Measurements from ENCODE around the gene MAP7.

MAP7 gene

GRCh38 chr6:136360783-136361182, 189.4 kb downstream of the MAP7 start:
- TF ChIP-seq CTCF (IDR thresholded peaks at IDR 0.05) = no peak
- H3K4me3 ChIP-seq (ENCODE audit: low read depth in 1 of 2, low read length in 1 of 2) = no peak overlapping the region
- peaks cover 2 to 7% of the 10 kb centered on the region in 2 experiments for H3K4me1 ChIP-seq (ENCODE audit: control insufficient read depth in 1 of 2, insufficient read depth in 1 of 2, low read depth in 1 of 2, low read length in 1 of 2)
- H3K9me3 ChIP-seq = no peaks in the 10 kb centered on the region
- H3K36me3 ChIP-seq = peaks cover 27% of the 10 kb centered on the region
- H3K27ac ChIP-seq = no peak overlapping the region
- no peaks in the 10 kb centered on the region for H3K27me3 ChIP-seq

- peaks cover 27% of the 10 kb centered on the region for H3K36me3 ChIP-seq
- H3K9me3 ChIP-seq = no peaks in the 10 kb centered on the region
- no peaks in the 10 kb centered on the region for H3K27me3 ChIP-seq
- no peak for TF ChIP-seq CTCF (IDR thresholded peaks at IDR 0.05)
- no peaks in the 10 kb centered on the region for H3K4me1 ChIP-seq (ENCODE audit: control insufficient read depth in 1 of 2, insufficient read depth in 1 of 2, low read depth in 1 of 2, low read length in 1 of 2)
- no peak overlapping the region for H3K4me3 ChIP-seq (ENCODE audit: low read depth in 1 of 2, low read length in 1 of 2)
- H3K27ac ChIP-seq = no peak overlapping the region
Measured at GRCh38 chr6:136359851-136360250, 190.4 kb downstream of the MAP7 start.

GRCh38 chr6:136351518-136352110, 198.6 kb downstream of the MAP7 start:
- H3K4me3 ChIP-seq (ENCODE audit: low read depth in 1 of 2, low read length in 1 of 2) = no peak overlapping the region
- peaks cover 7% of the 10 kb centered on the region for H3K36me3 ChIP-seq
- H3K27ac ChIP-seq = no peak overlapping the region
- TF ChIP-seq CTCF (IDR thresholded peaks at IDR 0.05) = no peak
- H3K4me1 ChIP-seq (ENCODE audit: control insufficient read depth in 1 of 2, insufficient read depth in 1 of 2, low read depth in 1 of 2, low read length in 1 of 2) = peaks cover 0 to 4% of the 10 kb centered on the region in 2 experiments
- H3K9me3 ChIP-seq = no peaks in the 10 kb centered on the region
- no peaks in the 10 kb centered on the region for H3K27me3 ChIP-seq

- peaks cover 0 to 4% of the 10 kb centered on the region in 2 experiments for H3K4me1 ChIP-seq (ENCODE audit: control insufficient read depth in 1 of 2, insufficient read depth in 1 of 2, low read depth in 1 of 2, low read length in 1 of 2)
- no peak for TF ChIP-seq CTCF (IDR thresholded peaks at IDR 0.05)
- H3K27ac ChIP-seq = no peak overlapping the region
- H3K27me3 ChIP-seq = no peaks in the 10 kb centered on the region
- H3K4me3 ChIP-seq (ENCODE audit: low read depth in 1 of 2, low read length in 1 of 2) = no peak overlapping the region
- H3K9me3 ChIP-seq = no peaks in the 10 kb centered on the region
- no peaks in the 10 kb centered on the region for H3K36me3 ChIP-seq
Measured at GRCh38 chr6:136350914-136351313, 199.3 kb downstream of the MAP7 start.

GRCh38 chr6:136347847-136348246, 202.4 kb downstream of the MAP7 start:
- Histone ChIP-seq H3K36me3 (peaks cover 8% of the 10 kb centered on the region), H3K4me3 (ENCODE audit: low read depth in 1 of 2, low read length in 1 of 2) (no peak overlapping the region), H3K27me3 (no peaks in the 10 kb centered on the region), H3K9me3 (no peaks in the 10 kb centered on the region), H3K27ac (no peak overlapping the region), H3K4me1 (ENCODE audit: control insufficient read depth in 1 of 2, insufficient read depth in 1 of 2, low read depth in 1 of 2, low read length in 1 of 2) (peaks cover 0 to 4% of the 10 kb centered on the region in 2 experiments)
- TF ChIP-seq CTCF (IDR thresholded peaks at IDR 0.05) = no peak
